Dedifferentiated amniotic fluid mesenchymal stem cell (primary cell): ENCODE measurements around the gene ZNF341.

Experiments
- DNase-seq: peaks from one replicate; pipeline ENCODE4 v3.0.0-alpha.2; 2016; ENCODE audit errors: extremely low spot score

The ZNF341 gene

DNA sequence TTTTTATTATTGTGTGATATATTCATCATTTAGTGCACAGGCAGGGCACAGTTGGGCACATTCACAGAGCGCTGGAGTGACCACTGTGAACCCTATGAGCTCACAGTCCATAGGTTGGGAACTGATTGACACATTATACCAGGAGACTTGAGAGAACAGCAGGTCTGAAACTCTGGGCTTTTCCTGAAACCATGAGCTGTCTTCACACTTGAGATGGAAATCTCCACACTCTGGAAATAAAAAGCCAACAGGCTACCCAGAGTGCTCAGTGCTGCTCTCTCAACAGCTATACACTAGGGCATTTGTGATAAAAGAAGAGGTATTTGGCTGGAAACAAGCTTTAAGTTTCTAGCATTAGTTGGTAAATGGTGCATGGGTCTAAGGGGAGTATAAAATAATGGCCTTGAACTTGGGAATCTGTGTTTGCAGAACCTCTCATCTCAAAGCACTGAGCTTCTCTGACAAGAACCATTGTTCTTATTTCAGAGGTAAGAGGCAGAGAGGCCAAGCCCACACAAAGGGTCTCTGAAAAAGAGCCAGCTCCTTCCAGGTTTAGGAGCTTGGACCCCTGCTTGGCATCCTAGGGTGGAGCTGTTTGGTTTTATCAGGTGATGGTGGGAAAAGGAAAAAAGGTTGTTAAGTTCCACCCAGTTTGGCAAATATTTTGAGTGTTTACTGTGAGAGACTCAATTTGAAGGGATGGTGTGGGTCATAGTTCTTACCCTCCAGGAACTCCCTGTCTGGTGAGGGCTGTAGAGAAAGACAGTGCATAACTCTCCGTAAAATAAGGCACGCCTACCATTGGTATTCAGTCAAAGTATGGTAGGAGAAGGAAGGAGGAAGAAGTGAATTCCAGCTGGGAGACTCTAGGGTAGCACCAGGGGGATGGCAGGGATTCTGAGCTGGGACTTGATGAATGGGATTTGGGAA lies 93.8 kb downstream of the ZNF341 start:
- no peak for DNase-seq

DNA sequence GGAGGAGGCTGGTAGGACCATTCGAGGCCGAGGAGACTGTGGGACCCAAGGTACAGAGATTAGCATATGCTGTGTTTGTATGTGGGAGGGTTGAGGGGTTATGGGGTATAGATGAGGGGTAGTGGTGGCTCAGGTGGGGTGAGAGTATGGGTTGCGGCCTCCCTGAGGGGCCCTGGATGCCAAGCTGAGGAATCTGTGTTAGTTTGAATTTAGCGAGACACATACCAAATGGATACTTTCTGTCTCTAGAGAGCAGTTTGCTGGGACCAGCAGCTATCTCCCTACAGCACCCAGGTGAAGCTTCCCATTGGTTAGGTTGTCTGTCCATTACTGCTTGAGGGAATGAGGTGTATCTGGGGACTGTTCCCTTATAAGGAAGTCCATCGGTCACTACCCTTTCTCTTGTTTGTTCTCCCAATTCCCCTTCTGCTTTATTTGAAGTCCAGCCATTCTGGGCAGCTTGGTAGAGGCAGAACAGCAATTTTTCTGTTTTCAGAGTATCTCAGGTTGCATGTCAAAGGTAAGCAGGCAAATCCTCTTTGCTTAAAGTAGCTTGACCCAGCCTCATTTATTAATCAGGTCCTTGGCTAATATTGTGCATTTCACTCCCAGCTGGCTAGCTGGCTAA lies 94.6 kb downstream of the ZNF341 start:
- DNase-seq = no peak

DNA sequence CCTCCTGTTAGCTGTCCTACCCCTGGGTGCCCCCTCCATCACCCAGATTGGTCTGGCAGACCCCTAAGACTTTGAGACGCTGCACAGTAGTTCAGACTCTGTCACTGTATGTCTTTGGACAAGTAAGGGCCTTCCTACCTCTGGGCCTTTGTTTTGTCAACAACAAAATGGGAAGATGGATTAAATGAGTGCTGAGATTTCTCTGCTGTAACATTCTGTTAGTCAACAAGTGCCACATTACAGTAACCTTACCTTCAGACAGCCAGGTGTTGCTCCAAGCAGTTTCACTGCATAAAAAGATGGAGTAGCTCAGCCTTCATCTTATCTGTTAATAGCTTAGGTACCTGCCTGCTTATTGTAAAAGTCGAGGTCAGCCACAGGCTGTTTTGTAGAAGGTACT lies 95.3 kb downstream of the ZNF341 start:
- no peak for DNase-seq

DNA sequence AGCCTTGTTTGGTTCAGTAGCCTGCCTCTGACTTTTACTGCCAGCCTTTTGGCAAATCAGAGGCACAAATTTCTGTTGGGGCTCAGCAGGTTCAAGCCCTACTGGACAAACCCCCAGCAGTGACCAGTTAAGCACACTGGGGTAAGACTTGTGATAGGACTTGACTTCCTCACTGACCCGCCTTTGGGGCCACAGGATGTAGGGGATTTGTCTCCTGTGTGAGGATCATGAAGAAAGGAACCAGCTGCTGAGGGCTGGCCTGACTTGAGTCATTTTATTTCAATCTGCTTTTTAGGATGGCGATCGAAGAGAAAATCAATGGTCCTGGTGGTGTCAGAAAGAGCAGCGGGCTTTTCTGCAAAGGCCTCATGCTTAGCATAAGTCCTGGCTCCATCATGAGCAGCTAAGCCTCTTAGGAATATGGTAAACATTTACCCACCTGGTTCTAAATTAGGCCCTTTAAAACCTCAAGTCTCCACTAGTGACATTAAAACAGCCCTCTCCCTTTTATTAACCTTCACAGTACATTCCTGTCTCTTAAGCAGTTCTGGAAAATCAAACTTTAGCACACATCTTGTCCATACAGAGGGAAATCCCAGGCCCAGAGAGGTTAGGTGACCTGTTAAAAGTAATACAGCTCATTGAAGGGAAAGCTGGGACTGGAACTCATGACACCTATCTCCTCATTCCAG lies 96.0 kb downstream of the ZNF341 start:
- no peak for DNase-seq

DNA sequence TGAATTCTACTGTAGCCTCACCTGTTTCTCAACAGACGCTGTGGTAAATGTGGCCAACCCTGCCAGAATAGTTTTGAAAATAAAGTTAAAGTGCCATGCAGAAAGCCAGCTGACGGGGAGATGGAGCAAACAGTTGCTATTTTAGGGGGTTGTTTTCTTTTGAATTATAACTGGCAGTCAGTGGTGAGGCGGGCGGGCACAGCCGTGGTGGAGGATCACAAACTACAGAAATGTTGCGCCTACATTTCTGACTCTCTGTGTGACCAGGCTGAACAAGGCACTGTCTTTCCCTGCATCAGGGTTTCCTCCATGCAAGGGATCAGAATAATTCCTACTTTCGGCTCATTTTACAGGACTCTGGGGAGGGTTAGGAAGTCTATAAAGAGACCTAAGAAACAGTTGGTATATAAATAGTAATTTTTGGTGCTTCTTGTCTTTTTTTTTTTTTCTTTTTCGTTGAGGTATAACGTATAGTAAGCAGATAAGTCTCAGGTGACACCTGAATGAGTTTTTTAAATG lies 96.6 kb downstream of the ZNF341 start:
- DNase-seq = no peak

DNA sequence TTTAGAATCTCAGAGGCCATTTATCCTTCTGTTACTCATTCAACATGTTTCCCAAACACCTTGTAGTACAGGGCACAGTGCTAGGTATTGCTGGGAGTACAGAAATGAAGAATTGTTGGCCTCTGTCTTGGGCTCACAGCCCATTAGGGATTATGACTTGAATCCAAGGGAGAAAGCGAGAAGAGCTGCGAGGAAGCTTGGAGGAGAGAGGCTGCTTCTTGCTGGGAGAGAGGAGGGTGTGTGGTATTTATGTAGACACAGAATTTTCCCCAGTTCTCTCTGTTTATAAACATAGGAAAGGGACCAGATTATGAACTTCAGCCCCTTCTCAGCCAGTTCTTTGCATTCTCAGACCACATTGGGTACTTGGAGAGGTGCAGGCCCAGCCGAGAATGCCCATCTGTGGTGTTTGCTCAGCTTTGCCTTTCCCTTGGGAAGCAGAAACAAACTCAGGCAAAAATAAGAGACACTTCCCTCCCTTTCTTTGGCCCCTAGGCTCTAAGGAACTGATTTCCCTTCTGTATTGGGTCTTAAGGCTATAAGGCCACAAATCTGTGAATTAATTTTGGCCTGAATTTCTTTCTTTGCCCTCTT lies 97.3 kb downstream of the ZNF341 start:
- DNase-seq = no peak

DNA sequence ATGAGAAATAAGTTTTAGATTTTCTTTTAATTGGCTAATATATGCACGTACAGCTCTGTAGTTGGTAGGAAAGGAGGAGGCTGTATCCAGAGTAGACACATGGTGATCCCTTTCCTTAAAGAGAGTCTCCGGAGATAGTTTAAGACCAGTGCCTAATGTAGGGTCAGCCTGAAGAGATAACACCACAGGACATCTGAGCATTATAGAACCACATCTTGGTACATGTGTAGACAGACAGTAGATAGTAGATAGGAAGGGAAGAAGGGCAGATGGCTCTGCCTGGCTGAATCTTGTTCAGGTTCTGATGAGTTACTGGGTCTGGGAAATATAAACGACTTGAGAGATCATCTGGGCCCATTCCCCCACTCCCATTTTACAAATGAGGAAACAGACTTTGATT lies 97.8 kb downstream of the ZNF341 start:
- no peak for DNase-seq

DNA sequence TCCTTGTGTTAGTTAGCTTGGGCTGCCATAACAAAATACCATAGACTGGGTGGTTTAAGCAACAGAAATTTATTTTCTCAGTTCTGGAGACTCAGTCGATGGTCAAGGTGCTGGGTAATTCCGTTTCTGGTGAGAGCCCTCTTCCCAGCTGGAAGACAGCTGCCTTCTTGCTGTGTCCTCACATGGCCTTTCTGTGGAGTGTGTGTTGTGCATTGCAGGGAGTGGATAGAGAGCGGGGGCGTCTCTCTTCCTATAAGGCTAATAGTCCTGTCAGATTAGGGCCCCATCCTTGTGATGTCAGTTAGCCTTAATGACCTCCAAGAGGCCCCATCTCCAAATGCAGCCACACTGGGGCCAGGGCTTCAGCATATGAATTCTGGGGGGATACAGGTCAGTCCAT lies 98.6 kb downstream of the ZNF341 start:
- DNase-seq = no peak

DNA sequence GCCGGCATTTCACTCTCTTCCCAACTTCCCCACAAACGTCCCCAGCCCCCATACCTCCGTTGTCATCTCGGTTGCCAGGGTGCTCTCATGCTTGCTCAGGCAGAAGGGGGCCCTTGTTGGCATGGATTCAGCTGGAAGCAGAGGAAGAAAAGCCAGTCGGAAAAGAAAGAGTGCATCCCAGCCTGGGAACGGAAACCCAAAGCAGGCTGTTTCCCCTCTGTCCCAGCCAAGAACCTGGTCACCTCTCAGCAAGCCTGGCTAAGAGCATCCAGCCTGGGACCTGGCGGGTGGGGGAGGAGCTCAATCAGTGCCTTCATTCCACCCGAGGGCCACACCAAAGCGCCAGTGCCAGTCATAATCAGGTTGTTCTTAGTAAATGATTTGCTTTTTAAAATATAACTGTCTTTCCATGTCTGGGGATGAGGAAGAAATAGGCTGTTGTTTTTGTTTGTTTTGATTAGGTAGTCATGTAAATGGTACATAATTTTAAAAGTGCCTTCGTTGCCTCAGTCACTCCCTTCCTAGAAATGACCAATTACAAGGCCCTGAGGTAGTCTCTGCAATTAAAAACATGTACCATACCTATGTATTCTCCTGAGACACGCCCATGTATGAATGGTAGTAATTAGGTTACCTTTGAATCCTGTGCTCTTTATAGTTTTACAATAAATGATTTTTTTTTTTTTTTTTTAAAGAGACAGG lies 100.5 kb downstream of the ZNF341 start:
- no peak for DNase-seq

DNA sequence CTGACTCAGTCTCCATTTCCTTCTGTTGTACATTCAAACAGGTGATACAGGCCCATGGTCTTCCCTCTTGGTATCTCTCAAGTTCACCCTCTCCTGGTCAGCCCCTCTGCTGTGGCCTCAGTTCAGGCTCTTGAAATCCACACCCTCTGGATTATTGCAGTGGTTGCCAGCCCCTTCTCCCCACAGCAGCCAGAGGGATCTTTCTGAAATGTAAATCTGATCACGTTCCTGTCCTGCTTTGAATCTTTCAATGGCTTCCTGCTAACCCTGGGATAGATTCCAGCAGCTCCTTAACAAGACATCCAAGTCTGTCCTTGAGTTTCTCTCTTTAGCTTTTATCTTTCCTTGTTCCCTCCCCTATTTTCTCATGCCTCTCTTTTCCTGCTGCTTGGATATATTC lies 101.5 kb downstream of the ZNF341 start:
- no peak for DNase-seq

DNA sequence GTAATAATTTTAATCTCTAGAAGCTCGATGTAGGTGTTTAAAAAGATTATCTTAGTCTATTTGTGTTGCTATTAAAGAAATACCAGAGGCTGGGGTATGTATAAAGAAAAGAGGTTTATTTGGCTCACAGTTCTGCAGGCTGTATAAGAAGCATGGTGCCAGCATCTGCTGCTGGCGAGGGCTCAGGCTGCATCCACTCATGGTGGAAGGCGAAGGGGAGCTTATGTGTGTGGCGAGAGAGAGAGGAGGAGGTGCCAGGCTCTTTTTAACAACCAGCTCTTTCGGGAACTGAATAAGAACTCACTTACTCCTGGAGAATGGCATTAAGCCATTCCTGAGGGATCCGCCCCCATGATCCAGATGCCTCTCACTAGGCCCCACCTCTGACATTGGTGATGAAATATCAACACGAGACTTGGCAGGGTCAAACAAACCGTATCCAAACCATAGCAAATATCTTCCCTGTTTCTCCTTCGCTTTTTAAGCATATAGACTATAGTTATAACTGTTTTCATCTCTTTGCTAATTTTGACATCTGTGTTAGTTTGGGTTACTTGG lies 103.9 kb downstream of the ZNF341 start:
- DNase-seq = no peak

DNA sequence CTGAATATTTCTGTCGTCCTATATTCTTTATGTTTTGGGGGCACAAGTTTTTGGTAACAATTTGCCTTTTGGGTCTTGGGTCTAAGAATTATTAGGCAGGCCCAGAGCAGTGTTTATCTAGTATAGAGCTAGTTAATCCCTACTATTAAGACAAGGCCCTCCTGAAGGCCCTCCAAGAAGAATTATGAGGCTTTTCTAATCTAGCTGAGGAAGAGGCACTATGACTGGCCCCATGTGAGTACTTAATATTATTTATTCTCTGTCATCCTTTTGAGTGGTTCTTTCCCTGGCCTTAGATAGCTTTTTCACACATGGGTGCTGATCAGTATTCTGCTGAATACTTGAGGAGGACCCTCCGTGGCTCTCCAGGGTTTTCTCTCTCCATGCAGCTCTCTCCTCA lies 104.5 kb downstream of the ZNF341 start:
- DNase-seq = no peak

DNA sequence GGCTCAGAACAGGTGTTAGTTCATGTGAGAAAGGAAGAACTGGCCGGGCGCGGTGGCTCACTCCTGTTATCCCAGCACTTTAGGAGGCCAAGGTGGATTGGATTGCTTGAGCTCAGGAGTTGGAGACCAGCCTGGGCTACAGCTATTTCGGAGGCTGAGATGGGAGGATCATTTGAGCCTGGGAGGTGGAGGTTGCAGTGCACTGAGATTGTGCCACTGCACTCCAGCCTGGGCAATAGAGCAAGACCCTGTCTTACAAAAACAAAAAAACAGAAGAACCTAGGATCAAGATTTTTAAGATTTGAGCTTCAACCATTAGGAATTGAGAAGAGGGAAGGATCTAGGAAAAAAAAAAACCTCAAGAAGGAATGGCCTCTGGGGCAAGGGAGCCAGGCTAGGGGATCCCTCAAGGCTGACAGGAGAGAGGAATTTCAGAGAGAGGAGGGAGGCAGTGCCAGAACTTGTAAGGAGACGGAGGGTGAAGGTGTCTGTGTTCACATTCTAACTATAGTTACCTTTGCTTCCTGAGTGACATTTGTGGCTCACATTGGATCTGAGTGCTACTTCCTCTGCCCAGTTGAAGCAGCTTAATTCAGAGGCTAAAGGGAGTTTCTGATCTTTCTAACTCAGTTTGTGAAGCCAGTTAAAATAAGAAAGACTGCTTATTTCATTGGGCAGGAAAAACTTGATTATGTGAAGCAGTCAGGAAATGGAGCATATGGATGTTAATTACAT lies 105.5 kb downstream of the ZNF341 start:
- no peak for DNase-seq

DNA sequence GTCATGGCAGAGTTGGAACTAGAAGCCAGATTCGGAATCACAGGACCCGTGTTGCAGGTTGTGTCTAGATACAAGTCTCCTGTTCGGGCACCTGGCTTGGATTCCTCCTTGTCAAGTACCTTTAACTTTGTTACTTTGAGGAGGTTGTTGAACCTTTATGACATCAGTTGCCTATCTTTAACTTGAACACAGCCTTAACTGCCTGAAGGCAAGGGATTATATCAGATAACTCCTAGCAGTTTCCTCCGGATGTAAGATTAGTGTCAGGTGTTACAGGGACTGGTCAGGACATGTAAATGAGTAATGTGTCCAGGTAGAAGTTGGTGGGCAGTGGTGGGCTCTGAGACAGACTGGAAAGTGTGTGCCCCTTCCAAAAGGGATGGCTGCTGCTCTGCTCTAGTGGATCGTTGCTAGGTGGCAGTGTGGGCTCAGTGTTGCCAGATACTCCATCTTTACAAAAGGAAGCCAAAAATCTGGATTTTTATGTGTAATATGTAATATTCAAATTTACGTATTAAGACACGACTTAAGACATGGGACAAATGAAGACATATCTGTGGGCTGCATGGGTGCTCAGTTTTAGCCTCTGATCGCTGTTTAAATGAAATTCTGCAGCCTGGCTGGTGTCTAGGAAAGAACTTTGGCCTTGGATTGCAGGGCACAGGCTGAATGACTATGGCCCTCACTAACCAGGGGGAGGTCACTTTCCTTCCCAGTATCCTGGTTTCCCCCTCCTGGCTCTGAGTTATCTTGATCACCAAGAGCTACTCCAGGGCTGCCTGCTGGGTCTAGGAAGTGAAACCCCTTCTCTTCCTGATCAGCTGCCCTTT lies 106.5 kb downstream of the ZNF341 start:
- no peak for DNase-seq

DNA sequence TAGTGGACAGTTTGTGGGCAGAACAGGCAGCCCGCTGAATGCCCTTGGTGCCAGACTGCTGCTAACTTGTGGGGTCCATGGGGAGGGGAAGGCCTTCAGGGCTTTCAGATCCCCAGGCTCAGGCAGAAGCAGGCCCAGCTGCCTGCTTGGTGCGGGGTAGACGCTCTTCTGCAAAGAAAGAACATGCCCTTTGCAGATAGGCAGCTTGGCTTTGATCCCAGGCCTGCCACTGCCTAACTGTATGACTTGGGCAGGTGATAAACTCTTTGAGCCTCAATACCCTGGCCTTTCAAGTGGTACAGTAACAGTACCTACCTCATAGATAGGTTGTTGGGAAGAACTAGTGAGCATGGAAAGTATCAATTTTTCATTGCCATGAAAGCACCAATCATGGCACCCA lies 107.8 kb downstream of the ZNF341 start:
- no peak for DNase-seq

DNA sequence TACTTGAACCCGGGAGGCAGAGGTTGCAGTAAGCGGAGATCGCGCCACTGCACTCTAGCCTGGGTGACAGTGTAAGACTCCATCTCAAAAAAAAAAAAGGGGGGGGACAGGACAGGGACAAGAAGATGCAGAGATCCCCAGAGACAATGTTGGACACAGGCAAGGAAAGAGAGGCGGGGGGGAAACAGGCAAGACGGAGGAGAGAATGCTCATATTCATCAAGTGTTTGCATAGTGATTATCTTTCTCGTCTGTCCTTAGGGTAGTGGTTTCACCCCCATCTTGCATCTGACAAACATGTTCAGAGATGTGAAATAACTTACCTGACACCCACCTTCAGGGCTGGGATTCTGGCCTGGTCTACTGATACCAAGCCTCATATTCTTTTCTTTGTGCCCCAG lies 108.4 kb downstream of the ZNF341 start:
- DNase-seq = no peak

DNA sequence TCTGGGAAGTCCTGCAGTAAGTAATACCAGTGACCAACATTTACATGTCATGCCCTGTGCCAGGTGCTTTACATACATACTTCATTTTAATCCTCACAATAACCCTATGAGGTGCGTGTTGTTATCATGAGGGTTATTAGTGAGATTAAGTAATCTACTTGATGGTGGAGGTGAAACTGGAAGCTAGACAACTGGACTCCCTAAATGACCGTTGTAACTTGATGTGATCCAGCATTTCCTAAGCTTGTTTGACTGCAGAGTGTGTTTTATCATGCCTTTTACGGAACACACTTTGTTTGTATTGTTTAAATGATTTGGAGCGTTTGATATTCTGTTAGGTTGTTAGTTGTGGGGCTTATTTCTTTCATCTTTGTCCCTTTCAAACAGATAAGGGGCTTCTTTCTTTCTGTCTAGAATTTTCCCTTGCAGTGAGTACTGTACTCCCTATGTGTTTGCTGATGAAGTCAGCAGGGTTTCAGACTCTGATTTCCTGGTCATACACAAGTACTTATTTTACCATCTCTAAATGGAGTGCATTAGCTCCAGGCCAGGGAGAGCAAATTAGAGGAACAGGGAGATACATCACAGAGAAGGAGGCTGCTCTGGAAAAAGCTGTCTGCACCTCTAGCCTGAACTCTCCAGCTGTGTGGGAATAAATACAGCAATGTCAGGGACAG lies 109.1 kb downstream of the ZNF341 start:
- no peak for DNase-seq

DNA sequence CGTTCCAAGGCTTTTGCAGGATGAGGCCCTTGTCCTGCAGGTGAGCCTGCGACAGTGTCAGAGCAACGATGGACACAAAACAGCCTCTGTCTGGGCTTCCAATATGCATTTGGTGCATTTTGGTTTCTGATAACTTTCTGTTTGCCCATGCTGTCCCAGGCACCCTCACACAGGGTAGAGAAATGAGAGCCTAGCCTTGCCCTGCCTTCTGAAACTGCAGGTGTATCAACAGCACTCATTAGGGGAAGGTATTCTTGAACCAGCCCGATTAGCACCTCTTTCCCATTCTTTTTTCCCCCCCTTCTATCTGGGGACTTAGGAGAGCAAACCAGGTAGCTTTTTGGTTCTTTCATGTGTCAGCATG lies 109.6 kb downstream of the ZNF341 start:
- no peak for DNase-seq
